K562 (cell line): ENCODE measurements around the gene EYA4. TPM values are rescaled to one million over a fixed set of nuclear protein-coding genes. Genes with fewer than 3 reads are reported as not detected.

Source experiments
- ATAC-seq: fragments of 200-7000 bp; cut with Tn5 transposase; 3 replicates; pipeline ENCODE4 v1.9.1; 2020; ENCODE audit warnings: moderate library complexity
- BruUV-seq: library from RNA; stranded (reverse); fragments of 400-500 nt; replicated peaks from 2 replicates; lab custom pipeline; 2021; lab: Mats Ljungman, UMichigan
- CTCF ChIA-PET: fragments of 300-600 bp; formaldehyde crosslinking; extraction: SDS; loops from one replicate; lab custom pipeline; 2021; ENCODE audit warnings: low intra/inter-chr PET ratio; lab: Yijun Ruan, JAX
- POLR2A ChIA-PET: fragments of 300-600, 350-650 bp; sonication (Branson Sonifier 250); formaldehyde crosslinking; extraction: SDS; loops from one replicate; lab custom pipeline; 2021; ENCODE audit warnings: antibody characterized with exemption, inconsistent platforms; lab: Yijun Ruan, JAX
- DNase-seq, 4 experiments: peaks; one replicate each; pipeline versions ENCODE4 v3.0.0 to v3.0.0-alpha.2; 2011 to 2018; ENCODE audit warnings: low spot score in 3 of 4, mixed read lengths in 3 of 4; ENCODE audit errors: extremely low read depth in 1 of 4
- FAIRE-seq: peaks from 2 replicates; lab custom pipeline; 2011; peaks lifted over from hg19 to GRCh38; lab: Jason Lieb, UNC
- H2AFZ ChIP-seq: 2 replicates; pipeline ENCODE4 v1.6.0; 2011; ENCODE audit warnings: low read depth, low read length, control low read depth, inconsistent platforms
- H3K27ac ChIP-seq: fragments of 200-600 bp; 3 replicates; pipeline ENCODE4 v1.8.0; 2011; ENCODE audit warnings: low read depth, mild to moderate bottlenecking, control low read depth, inconsistent platforms, low read length, moderate library complexity, mixed read lengths; ENCODE audit errors: extremely low read depth
- H3K27me3 ChIP-seq, 2 experiments: fragments of 300-600 bp in 1 of 2; 2 replicates in 1 of 2; 3 replicates in 1 of 2; pipeline versions ENCODE4 v1.6.0 to v1.8.0; 2011; ENCODE audit warnings: inconsistent platforms in 2 of 2, low read length in 2 of 2, mild to moderate bottlenecking in 1 of 2, mixed read lengths in 1 of 2, moderate library complexity in 1 of 2; ENCODE audit not compliant: control insufficient read depth in 2 of 2, insufficient read depth in 2 of 2
- H3K36me3 ChIP-seq: fragments of 300-600 bp; 3 replicates; pipeline ENCODE4 v1.8.0; 2011; ENCODE audit warnings: mild to moderate bottlenecking, low read length, inconsistent platforms; ENCODE audit not compliant: control insufficient read depth, insufficient read depth
- H3K4me1 ChIP-seq, 2 experiments: fragments of 200-600 bp in 1 of 2; replicated peaks in 1 of 2; 2 replicates in 1 of 2; 3 replicates in 1 of 2; pipeline versions ENCODE4 v1.5.1 to v1.8.0; 2011; ENCODE audit warnings: inconsistent platforms in 2 of 2, low read length in 2 of 2, mild to moderate bottlenecking in 1 of 2, mixed read lengths in 1 of 2, moderate library complexity in 1 of 2; ENCODE audit not compliant: control insufficient read depth in 2 of 2, insufficient read depth in 2 of 2
- H3K4me2 ChIP-seq: 2 replicates; pipeline ENCODE4 v1.6.1; 2011; ENCODE audit warnings: low read length, control low read depth, inconsistent platforms, mixed read lengths; ENCODE audit not compliant: insufficient read depth
- H3K4me3 ChIP-seq: fragments of 200-600 bp; sonication (generic), shearing (Covaris generic); 2 replicates; pipeline ENCODE4 v1.5.1; 2016; ENCODE audit warnings: control low read depth, inconsistent platforms
- H3K79me2 ChIP-seq: fragments of 200-600 bp; 3 replicates; pipeline ENCODE4 v1.8.0; 2011; ENCODE audit warnings: low read length, inconsistent platforms; ENCODE audit not compliant: control insufficient read depth, insufficient read depth
- H3K9ac ChIP-seq, 2 experiments: 2 replicates each; pipeline versions ENCODE4 v1.6.0 to v1.6.1; 2011; ENCODE audit warnings: low read depth in 2 of 2, low read length in 2 of 2, control low read depth in 1 of 2, inconsistent platforms in 1 of 2, mild to moderate bottlenecking in 1 of 2, mixed read lengths in 1 of 2; ENCODE audit not compliant: insufficient read depth in 1 of 2
- H3K9me1 ChIP-seq: one replicate; pipeline ENCODE4 v1.6.0; 2011; ENCODE audit warnings: inconsistent platforms, mild to moderate bottlenecking, low read length, moderate library complexity; ENCODE audit not compliant: control insufficient read depth, insufficient read depth
- H3K9me3 ChIP-seq: replicated peaks from 2 replicates; pipeline ENCODE4 v1.5.1; 2011; ENCODE audit warnings: low read depth, low read length, inconsistent platforms; ENCODE audit not compliant: control insufficient read depth, insufficient read depth
- H4K20me1 ChIP-seq: replicated peaks from 2 replicates; pipeline ENCODE4 v1.6.1; 2011; ENCODE audit warnings: low read length, inconsistent platforms, mixed read lengths; ENCODE audit not compliant: control insufficient read depth, insufficient read depth
- BRD9 ChIP-seq: fragments of 450-650 bp; IDR thresholded peaks from 2 replicates; pipeline ENCODE4 v1.6.1; 2018; ENCODE audit warnings: low read depth; ENCODE audit not compliant: partially characterized antibody
- CEBPZ ChIP-seq: fragments of 150-350 bp; IDR thresholded peaks from 2 replicates; pipeline ENCODE4 v1.6.1; 2014; ENCODE audit warnings: low read depth, mild to moderate bottlenecking, low read length, borderline replicate concordance
- CREM ChIP-seq: IDR thresholded peaks from 2 replicates; pipeline ENCODE4 v1.6.1; 2014; ENCODE audit warnings: antibody characterized with exemption, low read depth
- SUPT5H ChIP-seq: fragments of 450-650 bp; IDR thresholded peaks from 2 replicates; pipeline ENCODE4 v1.6.1; 2016
- TCF7 ChIP-seq: sonication (generic); IDR thresholded peaks from 2 replicates; pipeline ENCODE4 v1.6.1; 2016; ENCODE audit warnings: antibody characterized with exemption, borderline replicate concordance
- TRIM24 ChIP-seq, 2 experiments: fragments of 450-650 bp; IDR thresholded peaks; 2 replicates each; pipeline ENCODE4 v1.6.1; 2016
- ZNF318 ChIP-seq, 2 experiments: fragments of 450-650 bp; IDR thresholded peaks; 2 replicates each; pipeline ENCODE4 v1.6.1; 2016; ENCODE audit warnings: mild to moderate bottlenecking in 2 of 2, borderline replicate concordance in 1 of 2, low read depth in 1 of 2, moderate library complexity in 1 of 2
- ZNF57 ChIP-seq: fragments of 450-650 bp; formaldehyde crosslinking; IDR thresholded peaks from 2 replicates; pipeline ENCODE4 v1.4.0; 2020; ENCODE audit warnings: mild to moderate bottlenecking, moderate library complexity
- WGBS: fragments of 100-300 bp; shearing (Covaris generic); methylation state at CpG from one replicate; pipeline ENCODE4 v1.1.6; 2016; ENCODE audit warnings: low coverage, mixed read lengths; ENCODE audit not compliant: insufficient coverage; ENCODE audit errors: missing lambda C conversion rate; 5-methylcytosine and 5-hydroxymethylcytosine counted together
- in situ Hi-C: fragments of 300-500 bp; cut with MboI; formaldehyde crosslinking; loops from 4 replicates; pipeline ENCODE4 v1.15.0; 2018; ENCODE audit warnings: inconsistent platforms, mixed read lengths
- intact Hi-C: fragments of 100-400 bp; cut with micrococcal nuclease; formaldehyde crosslinking; loops from 2 replicates; pipeline ENCODE4 v1.14.2; 2022
- polyA plus RNA-seq, 8 experiments: library from polyadenylated mRNA; depleted of rRNA in 4 of 8; stranded (reverse) in 5 of 8; unstranded in 3 of 8; fragments of >200 nt; fragmentation: Nextera tagmentation in 2 of 8; fragmentation: Illumina TruSeq in 1 of 8; extraction: Ambion mirVana in 2 of 8; extraction: Trizol in 1 of 8; gene quantifications; 2 replicates each; pipeline versions ENCODE4 v1.2.1 to v1.2.3, GENCODE V29; 2011 to 2014; ENCODE audit warnings: inconsistent platforms in 1 of 8, missing spikeins in 1 of 8
- total RNA-seq, 7 experiments: library from RNA; depleted of rRNA in 6 of 7; stranded (reverse); fragments of >200 nt in 6 of 7; fragmentation: Illumina TruSeq in 2 of 7; extraction: Trizol in 2 of 7; gene quantifications; 2 replicates each; pipeline versions ENCODE4 v1.2.1 to v1.2.3, GENCODE V29; 2011 to 2021; ENCODE audit warnings: low replicate concordance in 1 of 7

EYA4 gene
- total and polyA plus RNA-seq, 9 of the 15 experiments (the other 6 are each of a cell fraction or from before 2014, with no cell fraction given): 0.03 to 0.04 TPM; not detected in 7

GRCh38 chr6:133245422-133245903, 4.3 kb downstream of the EYA4 start:
- no peaks in the 10 kb centered on the region; a peak in 1 of 5 replicates for H3K4me1 ChIP-seq
- H3K9me3 ChIP-seq: no peaks in the 10 kb centered on the region
- H3K27ac ChIP-seq: no peak overlapping the region
- no peak for FAIRE-seq
- in situ Hi-C loops: no loop called here
- H3K9me1 ChIP-seq: no peaks in the 10 kb centered on the region
- no peak overlapping the region for H3K4me2 ChIP-seq
- POLR2A ChIA-PET: no interaction called here
- CTCF ChIA-PET: no interaction called here
- H3K79me2 ChIP-seq: no peaks in the 10 kb centered on the region
- no peaks in the 10 kb centered on the region for H4K20me1 ChIP-seq
- BruUV-seq: no TSS peak
- no peaks in the 10 kb centered on the region for H3K36me3 ChIP-seq
- H3K9ac ChIP-seq: no peak overlapping the region
- no peak for DNase-seq
- no peak for ATAC-seq
- 0% methylated on average over 2 of the region's 2 CpGs for WGBS
- no peak overlapping the region for H2AFZ ChIP-seq
- intact Hi-C loops: no loop called here
- no peak overlapping the region for H3K4me3 ChIP-seq
- no peaks in the 10 kb centered on the region; a peak in 1 of 5 replicates for H3K27me3 ChIP-seq
- no peak for TF ChIP-seq TCF7
- no peak for TF ChIP-seq ZNF318 (IDR thresholded peaks at IDR 0.05; ENCODE audit: borderline replicate concordance in 1 of 2, low read depth in 1 of 2)
- TF ChIP-seq SUPT5H: no peak
- TF ChIP-seq CEBPZ: no peak
- no peak for TF ChIP-seq CREM
- TF ChIP-seq TRIM24 (IDR thresholded peaks at IDR 0.05): no peak
- no peak for TF ChIP-seq BRD9
- no peak for TF ChIP-seq ZNF57 (CRISPR knock-in tag)
